Neuron (in vitro differentiated cells): Measurements from ENCODE around the gene MAPKAPK3.

Source experiments
- H2AFZ ChIP-seq: one replicate; pipeline ENCODE4 v1.6.1; 2013; ENCODE audit warnings: low read depth, mild to moderate bottlenecking, inconsistent platforms, low read length, moderate library complexity
- H3K27me3 ChIP-seq: one replicate; pipeline ENCODE4 v1.6.1; 2013; ENCODE audit warnings: low read length; ENCODE audit not compliant: insufficient read depth
- H3K36me3 ChIP-seq: one replicate; pipeline ENCODE4 v1.6.1; 2013; ENCODE audit warnings: low read length; ENCODE audit not compliant: insufficient read depth
- H3K4me1 ChIP-seq: one replicate; pipeline ENCODE4 v1.6.1; 2013; ENCODE audit warnings: low read length; ENCODE audit not compliant: insufficient read depth
- H3K4me3 ChIP-seq: 2 replicates; pipeline ENCODE4 v1.5.1; 2013; ENCODE audit warnings: mild to moderate bottlenecking, low read length, moderate library complexity
- H3K9me3 ChIP-seq: one replicate; pipeline ENCODE4 v1.6.1; 2013; ENCODE audit warnings: low read length

The MAPKAPK3 gene

GRCh38 chr3:50594253-50594785, 22.6 kb upstream of the MAPKAPK3 start:
- no peaks in the 10 kb centered on the region for H3K36me3 ChIP-seq
- no peaks in the 10 kb centered on the region for H3K4me1 ChIP-seq

GRCh38 chr3:50599115-50599715, 17.7 kb upstream of the MAPKAPK3 start:
- Histone ChIP-seq H3K4me1 (peaks cover 13% of the 10 kb centered on the region), H3K36me3 (no peaks in the 10 kb centered on the region), H3K4me3 (no peak overlapping the region), H3K9me3 (no peaks in the 10 kb centered on the region), H3K27me3 (no peaks in the 10 kb centered on the region), H2AFZ (no peak overlapping the region)

More at GRCh38 chr3:50594253-50594785, 22.6 kb upstream of the MAPKAPK3 start:
- Histone ChIP-seq H3K27me3 (no peaks in the 10 kb centered on the region), H3K4me3 (no peak overlapping the region), H2AFZ (no peak overlapping the region), H3K9me3 (no peaks in the 10 kb centered on the region)

GRCh38 chr3:50599716-50600118, 17.2 kb upstream of the MAPKAPK3 start:
- H3K36me3 ChIP-seq: no peaks in the 10 kb centered on the region
- H3K4me3 ChIP-seq: no peak overlapping the region
- H2AFZ ChIP-seq: no peak overlapping the region
- H3K4me1 ChIP-seq: peaks cover 13% of the 10 kb centered on the region
- no peaks in the 10 kb centered on the region for H3K9me3 ChIP-seq
- H3K27me3 ChIP-seq: no peaks in the 10 kb centered on the region

- H3K4me3 ChIP-seq: no peak overlapping the region
- no peaks in the 10 kb centered on the region for H3K9me3 ChIP-seq
- H3K27me3 ChIP-seq: no peaks in the 10 kb centered on the region
- peaks cover 13% of the 10 kb centered on the region for H3K4me1 ChIP-seq
- H2AFZ ChIP-seq: no peak overlapping the region
- H3K36me3 ChIP-seq: no peaks in the 10 kb centered on the region
These were observed 16.7 kb upstream of the MAPKAPK3 start for GRCh38 chr3:50600141-50600753.

GRCh38 chr3:50600841-50601591, 15.9 kb upstream of the MAPKAPK3 start:
- Histone ChIP-seq H3K36me3 (peaks cover under 1% of the 10 kb centered on the region), H3K27me3 (no peaks in the 10 kb centered on the region), H3K4me3 (no peak overlapping the region), H3K4me1 (peaks cover 13% of the 10 kb centered on the region), H2AFZ (no peak overlapping the region), H3K9me3 (no peaks in the 10 kb centered on the region)

GRCh38 chr3:50602595-50603191, 14.3 kb upstream of the MAPKAPK3 start:
- no peak overlapping the region for H2AFZ ChIP-seq
- H3K36me3 ChIP-seq: peaks cover 13% of the 10 kb centered on the region
- H3K9me3 ChIP-seq: no peaks in the 10 kb centered on the region
- H3K4me1 ChIP-seq: peaks cover 13% of the 10 kb centered on the region
- no peaks in the 10 kb centered on the region for H3K27me3 ChIP-seq
- no peak overlapping the region for H3K4me3 ChIP-seq

- no peak overlapping the region for H2AFZ ChIP-seq
These were observed 13.5 kb upstream of the MAPKAPK3 start for GRCh38 chr3:50603261-50604109.

GRCh38 chr3:50604110-50604621, 12.8 kb upstream of the MAPKAPK3 start:
- H3K9me3 ChIP-seq: no peaks in the 10 kb centered on the region
- no peak overlapping the region for H2AFZ ChIP-seq
- H3K36me3 ChIP-seq: peaks cover 17% of the 10 kb centered on the region
- H3K4me3 ChIP-seq: no peak overlapping the region
- peaks cover 13% of the 10 kb centered on the region for H3K4me1 ChIP-seq
- H3K27me3 ChIP-seq: no peaks in the 10 kb centered on the region

More at GRCh38 chr3:50603261-50604109, 13.5 kb upstream of the MAPKAPK3 start:
- H3K27me3 ChIP-seq: no peaks in the 10 kb centered on the region
- peaks cover 17% of the 10 kb centered on the region for H3K36me3 ChIP-seq
- no peak overlapping the region for H3K4me3 ChIP-seq
- H3K9me3 ChIP-seq: no peaks in the 10 kb centered on the region
- peaks cover 13% of the 10 kb centered on the region for H3K4me1 ChIP-seq

- Histone ChIP-seq H3K4me3 (no peak overlapping the region), H3K36me3 (peaks cover 17% of the 10 kb centered on the region), H2AFZ (no peak overlapping the region), H3K27me3 (no peaks in the 10 kb centered on the region), H3K4me1 (peaks cover 13% of the 10 kb centered on the region), H3K9me3 (no peaks in the 10 kb centered on the region)
These were observed 12.0 kb upstream of the MAPKAPK3 start for GRCh38 chr3:50604628-50605588.

GRCh38 chr3:50605901-50606326, 11.0 kb upstream of the MAPKAPK3 start:
- H3K4me3 ChIP-seq: no peak overlapping the region
- peaks cover 17% of the 10 kb centered on the region for H3K4me1 ChIP-seq
- no peaks in the 10 kb centered on the region for H3K27me3 ChIP-seq
- H2AFZ ChIP-seq: no peak overlapping the region
- no peaks in the 10 kb centered on the region for H3K9me3 ChIP-seq
- peaks cover 17% of the 10 kb centered on the region for H3K36me3 ChIP-seq

GRCh38 chr3:50606596-50606995, 10.4 kb upstream of the MAPKAPK3 start:
- Histone ChIP-seq H3K27me3 (no peaks in the 10 kb centered on the region), H3K4me3 (no peak overlapping the region), H3K4me1 (peaks cover 13% of the 10 kb centered on the region), H3K9me3 (no peaks in the 10 kb centered on the region), H3K36me3 (peaks cover 17% of the 10 kb centered on the region), H2AFZ (no peak overlapping the region)
